ENCODE measurements around the gene TAF8.

TAF8 gene

GRCh38 chr6:42125663-42126062, 75.3 kb downstream of the TAF8 start:
- DNase-seq: no peak

- no peak for DNase-seq
Measured at GRCh38 chr6:42128460-42129359, 78.4 kb downstream of the TAF8 start.

GRCh38 chr6:42129360-42129676, 79.0 kb downstream of the TAF8 start:
- DNase-seq: no peak

- no peak for DNase-seq
Measured at GRCh38 chr6:42131531-42131930, 81.2 kb downstream of the TAF8 start.

- no peak for DNase-seq
Measured at GRCh38 chr6:42133926-42134325, 83.6 kb downstream of the TAF8 start.

- no peak for DNase-seq
Measured at GRCh38 chr6:42135161-42135560, 84.8 kb downstream of the TAF8 start.

- no peak for DNase-seq
Measured at GRCh38 chr6:42135722-42136121, 85.4 kb downstream of the TAF8 start.

- DNase-seq: no peak
Measured at GRCh38 chr6:42136508-42137193, 86.3 kb downstream of the TAF8 start.

Measured in right hindlimb (tissue), 1 donor.